Neural progenitor cell (in vitro differentiated cells): ENCODE results near the gene TSPYL2. TPM values are rescaled to one million over a fixed set of nuclear protein-coding genes. Genes with fewer than 3 reads are reported as not detected.

Source experiments
- DNase-seq: peaks from one replicate; pipeline ENCODE4 v3.0.0-alpha.2; 2016; ENCODE audit warnings: low spot score
- H2AFZ ChIP-seq: fragments of 200-600 bp; sonication (generic); replicated peaks from 2 replicates; pipeline ENCODE4 v1.6.1; 2016; ENCODE audit warnings: antibody characterized with exemption
- H3F3A ChIP-seq: fragments of 200-600 bp; sonication (generic); 2 replicates; pipeline ENCODE4 v1.6.1; 2016; ENCODE audit warnings: antibody characterized with exemption, low read depth
- H3K27ac ChIP-seq: fragments of 200-600 bp; sonication (generic); 2 replicates; pipeline ENCODE4 v1.5.1; 2016; ENCODE audit warnings: mild to moderate bottlenecking
- H3K27me3 ChIP-seq: fragments of 200-600 bp; sonication (generic); 2 replicates; pipeline ENCODE4 v1.6.1; 2016; ENCODE audit warnings: mild to moderate bottlenecking, moderate library complexity
- H3K36me3 ChIP-seq: fragments of 200-600 bp; sonication (generic); 2 replicates; pipeline ENCODE4 v1.5.1; 2016
- H3K4me1 ChIP-seq: fragments of 200-600 bp; sonication (generic); 2 replicates; pipeline ENCODE4 v1.6.1; 2016; ENCODE audit warnings: mixed run types
- H3K4me2 ChIP-seq: fragments of 200-600 bp; sonication (generic); 2 replicates; pipeline ENCODE4 v1.6.1; 2016
- H3K4me3 ChIP-seq: fragments of 200-600 bp; sonication (generic); 2 replicates; pipeline ENCODE4 v1.5.1; 2016
- H3K79me2 ChIP-seq: fragments of 200-600 bp; sonication (generic); 2 replicates; pipeline ENCODE4 v1.6.1; 2016; ENCODE audit warnings: low read depth
- H3K9ac ChIP-seq: fragments of 200-600 bp; sonication (generic); 2 replicates; pipeline ENCODE4 v1.6.1; 2016
- H3K9me3 ChIP-seq: fragments of 200-600 bp; sonication (generic); 2 replicates; pipeline ENCODE4 v1.5.1; 2016; ENCODE audit warnings: low read depth
- H4K20me1 ChIP-seq: fragments of 200-600 bp; sonication (generic); 2 replicates; pipeline ENCODE4 v1.6.1; 2016; ENCODE audit warnings: low read depth
- H3K27ac Mint-ChIP-seq: 3 replicates; pipeline ENCODE4 v1.8.0; 2021; ENCODE audit warnings: mixed read lengths
- H3K27me3 Mint-ChIP-seq: 2 replicates; pipeline ENCODE4 v1.8.0; 2022; ENCODE audit warnings: low read depth, mild to moderate bottlenecking, inconsistent platforms, moderate library complexity, mixed read lengths; ENCODE audit not compliant: insufficient read depth
- H3K36me3 Mint-ChIP-seq: 3 replicates; pipeline ENCODE4 v1.8.0; 2021; ENCODE audit warnings: mixed read lengths
- H3K4me1 Mint-ChIP-seq: 3 replicates; pipeline ENCODE4 v1.8.0; 2021; ENCODE audit warnings: mixed read lengths
- H3K4me3 Mint-ChIP-seq: 3 replicates; pipeline ENCODE4 v1.8.0; 2021; ENCODE audit warnings: mild to moderate bottlenecking, moderate library complexity, mixed read lengths
- H3K9me3 Mint-ChIP-seq: 3 replicates; pipeline ENCODE4 v1.8.0; 2020; ENCODE audit warnings: mixed read lengths
- CTCF ChIP-seq: fragments of 200-600 bp; sonication (generic); IDR thresholded peaks from 2 replicates; pipeline ENCODE4 v1.5.1; 2017; ENCODE audit warnings: antibody characterized with exemption, mild to moderate bottlenecking
- EZH2 ChIP-seq: fragments of 200-600 bp; sonication (generic); IDR thresholded peaks from 2 replicates; pipeline ENCODE4 v1.6.1; 2017; ENCODE audit warnings: antibody characterized with exemption, mild to moderate bottlenecking, moderate library complexity
- EZH2phosphoT487 ChIP-seq: fragments of 200-600 bp; sonication (generic); IDR thresholded peaks from 2 replicates; pipeline ENCODE4 v1.6.1; 2017; ENCODE audit warnings: antibody characterized with exemption
- total RNA-seq: library from RNA; depleted of rRNA; stranded (reverse); fragments of >200 nt; gene quantifications from 2 replicates; pipeline ENCODE4 v1.2.3, GENCODE V29; 2015; ENCODE audit warnings: low replicate concordance

Gene TSPYL2
- total RNA-seq, 1 donor from 2014 or later: 37.1 TPM

- H3K4me1 ChIP-seq: no peaks in the 10 kb centered on the region
- peaks cover 19% of the 10 kb centered on the region for H3F3A ChIP-seq
- H3K79me2 ChIP-seq: peaks cover 23% of the 10 kb centered on the region
- H4K20me1 ChIP-seq: peaks cover 28% of the 10 kb centered on the region
- no peak overlapping the region for H3K9ac ChIP-seq
- H3K27me3 ChIP-seq: no peaks in the 10 kb centered on the region
- no peak overlapping the region for H3K4me2 ChIP-seq
- H3K36me3 ChIP-seq: peaks cover 3% of the 10 kb centered on the region
- no peaks in the 10 kb centered on the region for H3K9me3 ChIP-seq
- H2AFZ ChIP-seq: no peak overlapping the region
- Mint-ChIP-seq H3K4me1 (peaks cover 12% of the 10 kb centered on the region), H3K4me3 (no peak overlapping the region), H3K27me3 (peaks cover 4% of the 10 kb centered on the region), H3K9me3 (peaks cover 10% of the 10 kb centered on the region), H3K36me3 (peaks cover 10% of the 10 kb centered on the region), H3K27ac (no peak overlapping the region)
- DNase-seq: no peak
- no peak overlapping the region for H3K27ac ChIP-seq
- H3K4me3 ChIP-seq: no peak overlapping the region
- TF ChIP-seq EZH2phosphoT487 (no peak), EZH2 (no peak), CTCF (no peak)
Measured at GRCh38 chrX:53087388-53087831, 5.2 kb downstream of the TSPYL2 start.

- Mint-ChIP-seq H3K36me3 (peaks cover 10% of the 10 kb centered on the region), H3K9me3 (peaks cover 9% of the 10 kb centered on the region), H3K27ac (peak overlapping the region; percentile 38)
Measured at GRCh38 chrX:53088136-53088974, 6.2 kb downstream of the TSPYL2 start.

GRCh38 chrX:53089224-53089842 is 7.2 kb downstream of the TSPYL2 start:
- Mint-ChIP-seq H3K4me3 (peak overlapping the region; percentile 83), H3K4me1 (peaks cover 6% of the 10 kb centered on the region), H3K27me3 (peaks cover 2% of the 10 kb centered on the region), H3K27ac (no peak overlapping the region), H3K9me3 (peaks cover 4% of the 10 kb centered on the region), H3K36me3 (peaks cover 8% of the 10 kb centered on the region)
- peak; percentile 52 for DNase-seq
- Histone ChIP-seq H3K27me3 (no peaks in the 10 kb centered on the region), H3K9ac (no peak overlapping the region), H2AFZ (peak overlapping the region; percentile 61), H3K4me3 (peak overlapping the region; percentile 61), H3K27ac (no peak overlapping the region), H3K79me2 (peaks cover 4% of the 10 kb centered on the region), H3K4me1 (no peaks in the 10 kb centered on the region), H4K20me1 (peaks cover 11% of the 10 kb centered on the region), H3K36me3 (peaks cover 3% of the 10 kb centered on the region), H3F3A (peaks cover 23% of the 10 kb centered on the region), H3K4me2 (peak overlapping the region; percentile 75), H3K9me3 (no peaks in the 10 kb centered on the region)
- TF ChIP-seq CTCF (peak; percentile 75), EZH2phosphoT487 (no peak), EZH2 (no peak)

More at GRCh38 chrX:53088136-53088974, 6.2 kb downstream of the TSPYL2 start:
- Mint-ChIP-seq H3K4me1 (peaks cover 10% of the 10 kb centered on the region), H3K27me3 (peaks cover 4% of the 10 kb centered on the region), H3K4me3 (peak overlapping the region; percentile 83)
- H3K27ac ChIP-seq: no peak overlapping the region
- H3F3A ChIP-seq: peaks cover 20% of the 10 kb centered on the region
- H3K4me2 ChIP-seq: peak overlapping the region; percentile 75
- H3K27me3 ChIP-seq: no peaks in the 10 kb centered on the region
- H3K4me3 ChIP-seq: peak overlapping the region; percentile 61
- H3K36me3 ChIP-seq: peaks cover 3% of the 10 kb centered on the region
- no peaks in the 10 kb centered on the region for H3K4me1 ChIP-seq
- H2AFZ ChIP-seq: peak overlapping the region; percentile 61
- no peak overlapping the region for H3K9ac ChIP-seq
- no peak for TF ChIP-seq EZH2phosphoT487
- TF ChIP-seq EZH2: no peak
- TF ChIP-seq CTCF: no peak
- no peaks in the 10 kb centered on the region for H3K9me3 ChIP-seq
- peaks cover 20% of the 10 kb centered on the region for H4K20me1 ChIP-seq
- DNase-seq: peak; percentile 89
- H3K79me2 ChIP-seq: peaks cover 14% of the 10 kb centered on the region
